Trophoblast cell (in vitro differentiated cells and primary cell): ENCODE data around the gene SERPINA1.
A peak's percentile ranks its signal among the peaks of the same experiment; 100 is the strongest.

Experiments used
- DNase-seq, 2 donors: peaks; one replicate each; pipeline ENCODE4 v3.0.0-alpha.2; 2016
- H2AFZ ChIP-seq: 2 replicates; pipeline ENCODE4 v1.6.1; 2013; ENCODE audit warnings: low read length, moderate library complexity, mild to moderate bottlenecking; ENCODE audit not compliant: insufficient read depth, poor library complexity
- H2AK5ac ChIP-seq: 2 replicates; pipeline ENCODE4 v1.6.1; 2013; ENCODE audit warnings: mild to moderate bottlenecking, low read length
- H2BK120ac ChIP-seq: 2 replicates; pipeline ENCODE4 v1.6.1; 2013; ENCODE audit warnings: low read length, mild to moderate bottlenecking, moderate library complexity; ENCODE audit not compliant: insufficient read depth, poor library complexity
- H2BK12ac ChIP-seq: 2 replicates; pipeline ENCODE4 v1.6.1; 2013; ENCODE audit warnings: mild to moderate bottlenecking, low read length, moderate library complexity
- H2BK5ac ChIP-seq: 2 replicates; pipeline ENCODE4 v1.6.1; 2013; ENCODE audit warnings: low read length, low read depth, moderate library complexity, mild to moderate bottlenecking; ENCODE audit not compliant: poor library complexity
- H3K14ac ChIP-seq: 2 replicates; pipeline ENCODE4 v1.6.1; 2013; ENCODE audit warnings: mild to moderate bottlenecking, low read length
- H3K18ac ChIP-seq: 2 replicates; pipeline ENCODE4 v1.6.1; 2013; ENCODE audit warnings: mild to moderate bottlenecking, low read length
- H3K23ac ChIP-seq: 2 replicates; pipeline ENCODE4 v1.6.1; 2013; ENCODE audit warnings: low read length
- H3K27ac ChIP-seq: 2 replicates; pipeline ENCODE4 v1.5.1; 2013; ENCODE audit warnings: low read depth, mild to moderate bottlenecking, inconsistent platforms, low read length, moderate library complexity
- H3K27me3 ChIP-seq: 2 replicates; pipeline ENCODE4 v1.6.1; 2013; ENCODE audit warnings: inconsistent platforms, mild to moderate bottlenecking, low read length, moderate library complexity; ENCODE audit not compliant: insufficient read depth
- H3K36me3 ChIP-seq, 2 experiments: 1 replicate in 1 of 2; 2 replicates in 1 of 2; pipeline ENCODE4 v1.6.1; 2013; ENCODE audit warnings: low read length in 2 of 2, mild to moderate bottlenecking in 2 of 2, moderate library complexity in 1 of 2; ENCODE audit not compliant: insufficient read depth in 2 of 2, control insufficient read depth in 1 of 2
- H3K4ac ChIP-seq: 2 replicates; pipeline ENCODE4 v1.6.1; 2013; ENCODE audit warnings: low read depth, mild to moderate bottlenecking, low read length, moderate library complexity
- H3K4me1 ChIP-seq, 2 experiments: 1 replicate in 1 of 2; 2 replicates in 1 of 2; pipeline ENCODE4 v1.6.1; 2013; ENCODE audit warnings: low read length in 2 of 2, mild to moderate bottlenecking in 2 of 2, moderate library complexity in 1 of 2; ENCODE audit not compliant: insufficient read depth in 2 of 2, control insufficient read depth in 1 of 2
- H3K4me2 ChIP-seq: 2 replicates; pipeline ENCODE4 v1.6.1; 2013; ENCODE audit warnings: inconsistent platforms, mild to moderate bottlenecking, low read length, moderate library complexity
- H3K4me3 ChIP-seq: 2 replicates; pipeline ENCODE4 v1.5.1; 2013; ENCODE audit warnings: mild to moderate bottlenecking, low read depth, low read length, inconsistent platforms
- H3K79me1 ChIP-seq: one replicate; pipeline ENCODE4 v1.6.1; 2013; ENCODE audit warnings: low read length
- H3K79me2 ChIP-seq: 2 replicates; pipeline ENCODE4 v1.6.1; 2013; ENCODE audit warnings: low read length, mild to moderate bottlenecking; ENCODE audit not compliant: control insufficient read depth, insufficient read depth, poor library complexity
- H3K9ac ChIP-seq: 2 replicates; pipeline ENCODE4 v1.6.1; 2013; ENCODE audit warnings: mild to moderate bottlenecking, low read length
- H3K9me3 ChIP-seq: 2 replicates; pipeline ENCODE4 v1.6.1; 2013; ENCODE audit warnings: low read depth, mild to moderate bottlenecking, control low read depth, inconsistent platforms, low read length; ENCODE audit not compliant: insufficient read depth
- H4K12ac ChIP-seq: 2 replicates; pipeline ENCODE4 v1.6.1; 2013; ENCODE audit warnings: low read depth, mild to moderate bottlenecking, low read length, moderate library complexity
- H4K8ac ChIP-seq: 2 replicates; pipeline ENCODE4 v1.6.1; 2013; ENCODE audit warnings: low read depth, mild to moderate bottlenecking, low read length, moderate library complexity
- H4K91ac ChIP-seq: one replicate; pipeline ENCODE4 v1.6.1; 2013; ENCODE audit warnings: low read depth, mild to moderate bottlenecking, low read length, moderate library complexity
- WGBS: extraction: QIAGEN DNeasy Blood & Tissue Kit; methylation state at CpG from one replicate; pipeline ENCODE4 v1.1.7; 2013; ENCODE audit warnings: missing lambda C conversion rate; ENCODE audit not compliant: insufficient read length, insufficient coverage; ENCODE audit errors: extremely low coverage; 5-methylcytosine and 5-hydroxymethylcytosine counted together

Gene SERPINA1

DNA sequence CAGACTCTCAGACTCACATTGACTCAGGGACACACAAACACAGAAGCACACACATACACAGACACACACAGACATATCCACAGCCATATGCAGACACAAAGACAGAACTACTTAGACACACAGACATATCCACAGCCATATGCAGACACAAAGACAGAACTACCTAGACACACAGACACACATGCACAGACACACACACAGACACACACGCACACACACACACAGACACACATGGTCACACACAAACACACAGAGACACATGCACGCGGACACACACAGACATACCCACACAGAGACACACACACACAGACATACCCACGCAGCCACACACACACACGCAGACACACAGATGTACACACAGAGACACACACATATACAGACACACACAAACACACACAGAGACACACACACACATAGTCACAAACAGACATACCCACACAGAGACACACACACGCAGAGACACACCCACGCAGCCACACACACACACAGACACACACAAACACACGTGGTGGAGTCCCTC is 25.7 kb downstream of the SERPINA1 start:
- Histone ChIP-seq H3K9ac (no peak overlapping the region), H3K79me1 (no peaks in the 10 kb centered on the region), H4K12ac (no peak overlapping the region), H2BK120ac (no peak overlapping the region), H2BK5ac (no peak overlapping the region), H4K91ac (no peak overlapping the region), H3K14ac (no peak overlapping the region), H3K23ac (peak overlapping the region; percentile 56), H3K27me3 (no peaks in the 10 kb centered on the region), H3K4ac (no peak overlapping the region), H2AK5ac (no peak overlapping the region), H3K18ac (no peak overlapping the region), H3K9me3 (no peaks in the 10 kb centered on the region), H4K8ac (no peak overlapping the region), H2BK12ac (no peak overlapping the region), H3K36me3 (no peaks in the 10 kb centered on the region), H3K79me2 (no peaks in the 10 kb centered on the region), H3K4me2 (no peak overlapping the region), H2AFZ (no peak overlapping the region), H3K4me1 (peaks cover 0 to 2% of the 10 kb centered on the region in 2 experiments), H3K27ac (no peak overlapping the region), H3K4me3 (no peak overlapping the region)
- no CpG with 5 or more reads among the region's 8 CpGs for WGBS
- no peak for DNase-seq

DNA sequence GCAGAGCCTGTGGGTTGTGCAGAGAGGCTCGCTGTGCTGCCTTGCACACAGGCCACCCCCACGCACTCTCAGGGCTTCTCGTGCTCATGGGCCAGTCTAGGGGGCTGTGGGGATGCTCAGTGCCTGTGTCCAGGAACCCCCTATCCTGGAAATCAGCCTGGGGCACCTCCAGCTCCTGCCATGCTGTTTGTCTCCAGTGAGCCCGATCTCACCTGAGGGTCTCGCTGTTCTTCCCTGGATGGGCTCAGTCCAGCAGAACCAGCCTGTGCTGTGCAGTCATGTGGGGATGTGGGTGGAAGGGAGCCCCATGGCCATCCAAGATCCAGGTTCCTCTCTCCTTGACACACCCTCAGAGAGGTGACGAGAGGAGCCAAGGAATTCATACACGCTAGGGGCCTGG is 26.7 kb downstream of the SERPINA1 start:
- no peak overlapping the region for H2BK12ac ChIP-seq
- H4K91ac ChIP-seq: no peak overlapping the region
- H4K12ac ChIP-seq: no peak overlapping the region
- H3K18ac ChIP-seq: no peak overlapping the region
- no peaks in the 10 kb centered on the region for H3K79me1 ChIP-seq
- no peak overlapping the region for H3K9ac ChIP-seq
- no peak overlapping the region for H2AFZ ChIP-seq
- peaks cover 0 to 2% of the 10 kb centered on the region in 2 experiments for H3K4me1 ChIP-seq
- H3K36me3 ChIP-seq: no peaks in the 10 kb centered on the region
- no peak overlapping the region for H2AK5ac ChIP-seq
- no peak overlapping the region for H4K8ac ChIP-seq
- H2BK5ac ChIP-seq: no peak overlapping the region
- H3K14ac ChIP-seq: no peak overlapping the region
- H2BK120ac ChIP-seq: no peak overlapping the region
- H3K27me3 ChIP-seq: no peaks in the 10 kb centered on the region
- H3K79me2 ChIP-seq: no peaks in the 10 kb centered on the region
- H3K23ac ChIP-seq: no peak overlapping the region
- H3K4me3 ChIP-seq: no peak overlapping the region
- H3K4ac ChIP-seq: no peak overlapping the region
- no CpG with 5 or more reads among the region's 7 CpGs for WGBS
- DNase-seq: no peak
- no peak overlapping the region for H3K27ac ChIP-seq
- no peaks in the 10 kb centered on the region for H3K9me3 ChIP-seq
- no peak overlapping the region for H3K4me2 ChIP-seq

DNA sequence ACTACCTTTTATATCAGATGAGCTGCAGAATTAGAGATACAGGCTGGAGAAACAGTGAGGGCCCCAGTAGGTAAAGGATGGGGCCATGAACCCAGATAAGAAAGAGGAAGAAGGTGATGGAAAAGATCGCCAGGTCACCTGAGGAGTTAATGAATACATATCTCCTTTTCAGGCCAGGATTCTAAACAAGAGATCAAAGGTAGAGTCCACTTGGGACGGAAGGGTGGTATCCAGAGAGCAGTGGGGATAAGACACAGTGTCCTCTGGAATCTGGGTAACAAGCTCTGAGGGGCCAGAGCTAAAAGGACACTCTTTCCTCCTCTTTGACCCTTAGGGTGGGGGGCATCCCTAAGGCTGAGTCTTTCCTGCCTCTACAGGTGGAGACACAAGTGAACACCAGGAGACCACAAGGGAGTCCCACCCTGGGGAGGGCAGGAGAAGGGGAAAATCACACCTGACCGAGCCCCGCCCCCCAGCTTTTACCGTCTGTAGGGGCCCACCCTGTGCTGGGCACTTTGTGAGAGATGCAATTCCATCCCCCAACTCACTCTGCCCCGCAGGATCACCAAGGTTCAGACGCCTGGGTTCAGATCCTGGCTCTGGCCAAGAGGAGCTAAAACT is 27.3 kb downstream of the SERPINA1 start:
- Histone ChIP-seq H2BK12ac (no peak overlapping the region), H3K9me3 (no peaks in the 10 kb centered on the region), H3K9ac (no peak overlapping the region), H4K91ac (no peak overlapping the region), H2AK5ac (no peak overlapping the region), H2BK120ac (no peak overlapping the region), H3K27ac (no peak overlapping the region), H3K4me2 (no peak overlapping the region), H4K12ac (no peak overlapping the region), H3K23ac (no peak overlapping the region), H3K4me1 (peaks cover 0 to 2% of the 10 kb centered on the region in 2 experiments), H3K14ac (no peak overlapping the region), H2BK5ac (no peak overlapping the region), H3K79me2 (no peaks in the 10 kb centered on the region), H3K79me1 (no peaks in the 10 kb centered on the region), H3K27me3 (no peaks in the 10 kb centered on the region), H3K36me3 (no peaks in the 10 kb centered on the region), H3K18ac (no peak overlapping the region), H2AFZ (no peak overlapping the region), H3K4ac (no peak overlapping the region), H4K8ac (no peak overlapping the region), H3K4me3 (no peak overlapping the region)
- DNase-seq: no peak
- no CpG with 5 or more reads among the region's 7 CpGs for WGBS

DNA sequence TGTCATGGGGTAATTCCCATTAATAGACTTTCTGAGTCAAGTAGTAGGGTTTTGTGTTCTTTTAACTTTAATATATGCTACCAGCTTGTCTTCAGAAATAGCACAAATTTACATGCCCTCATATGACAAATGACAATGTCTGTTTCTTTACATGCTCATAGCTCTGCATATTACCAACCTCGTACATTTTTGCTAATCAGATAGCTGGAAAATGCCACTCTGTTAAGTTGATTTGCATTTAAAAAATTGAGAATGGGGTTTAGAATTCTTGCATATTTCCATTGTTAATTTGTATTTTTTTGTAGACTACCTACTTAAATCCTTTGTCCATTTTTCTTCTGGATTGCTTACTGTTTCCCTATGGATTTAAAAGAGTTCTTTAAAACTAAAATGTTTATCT is 31.2 kb downstream of the SERPINA1 start:
- Histone ChIP-seq H3K27me3 (no peaks in the 10 kb centered on the region), H3K4me2 (no peak overlapping the region), H3K4me1 (no peaks in the 10 kb centered on the region), H3K18ac (no peak overlapping the region), H4K8ac (no peak overlapping the region), H3K4ac (no peak overlapping the region), H4K12ac (no peak overlapping the region), H2AFZ (no peak overlapping the region), H3K79me2 (no peaks in the 10 kb centered on the region), H3K9me3 (no peaks in the 10 kb centered on the region), H2AK5ac (no peak overlapping the region), H3K36me3 (no peaks in the 10 kb centered on the region), H3K9ac (no peak overlapping the region), H3K23ac (no peak overlapping the region), H3K14ac (no peak overlapping the region), H2BK12ac (no peak overlapping the region), H3K27ac (no peak overlapping the region), H3K79me1 (no peaks in the 10 kb centered on the region), H4K91ac (no peak overlapping the region), H2BK120ac (no peak overlapping the region), H2BK5ac (no peak overlapping the region), H3K4me3 (no peak overlapping the region)
- peak; percentile 27 to 87 for DNase-seq
- no CpG with 5 or more reads among the region's 1 CpG for WGBS
